GM23338 (cell line): ENCODE data around the gene CEP72. TPM values are rescaled to one million over a fixed set of nuclear protein-coding genes. Genes with fewer than 3 reads are reported as not detected.

ENCODE experiments used
- ATAC-seq: fragments of 200-7000 bp; cut with Tn5 transposase; 3 replicates; pipeline ENCODE4 v1.9.1; 2020
- DNase-seq: peaks from one replicate; pipeline ENCODE4 v3.0.0-alpha.2; 2015; ENCODE audit warnings: low spot score
- H2AFZ ChIP-seq: fragments of 200-600 bp; sonication (generic); 2 replicates; pipeline ENCODE4 v1.8.0; 2016; ENCODE audit warnings: antibody characterized with exemption, mild to moderate bottlenecking, moderate library complexity
- H3F3A ChIP-seq: fragments of 200-600 bp; sonication (generic); replicated peaks from 2 replicates; pipeline ENCODE4 v1.8.0; 2017; ENCODE audit warnings: antibody characterized with exemption, mixed run types, low read depth
- H3K27ac ChIP-seq: fragments of 200-600 bp; sonication (generic); 2 replicates; pipeline ENCODE4 v1.6.1; 2016; ENCODE audit warnings: low read depth
- H3K27me3 ChIP-seq: fragments of 200-600 bp; sonication (generic); 2 replicates; pipeline ENCODE4 v1.8.0; 2016; ENCODE audit warnings: mild to moderate bottlenecking, mixed run types, moderate library complexity; ENCODE audit not compliant: insufficient read depth
- H3K36me3 ChIP-seq: fragments of 200-600 bp; sonication (generic); 2 replicates; pipeline ENCODE4 v1.8.0; 2016; ENCODE audit warnings: mild to moderate bottlenecking; ENCODE audit not compliant: insufficient read depth
- H3K4me1 ChIP-seq: fragments of 200-600 bp; sonication (generic); 2 replicates; pipeline ENCODE4 v1.8.0; 2016; ENCODE audit warnings: mild to moderate bottlenecking, moderate library complexity; ENCODE audit not compliant: insufficient read depth
- H3K4me2 ChIP-seq: fragments of 200-600 bp; sonication (generic); 2 replicates; pipeline ENCODE4 v1.7.1; 2017; ENCODE audit warnings: mixed run types
- H3K4me3 ChIP-seq: fragments of 200-600 bp; sonication (generic); 2 replicates; pipeline ENCODE4 v1.6.1; 2016; ENCODE audit warnings: mixed run types
- H3K79me2 ChIP-seq: fragments of 200-600 bp; sonication (generic); replicated peaks from 2 replicates; pipeline ENCODE4 v1.8.0; 2017; ENCODE audit warnings: mild to moderate bottlenecking; ENCODE audit not compliant: insufficient read depth
- H3K9me2 ChIP-seq: fragments of 200-600 bp; sonication (generic); 2 replicates; pipeline ENCODE4 v1.8.0; 2017; ENCODE audit not compliant: insufficient read depth
- H4K20me1 ChIP-seq: fragments of 200-600 bp; sonication (generic); replicated peaks from 2 replicates; pipeline ENCODE4 v1.8.0; 2017; ENCODE audit warnings: mild to moderate bottlenecking; ENCODE audit not compliant: insufficient read depth
- H3K27ac Mint-ChIP-seq: 2 replicates; pipeline ENCODE4 v1.8.0; 2020; ENCODE audit warnings: inconsistent platforms, mild to moderate bottlenecking, moderate library complexity, mixed read lengths
- H3K27me3 Mint-ChIP-seq: 3 replicates; pipeline ENCODE4 v1.8.0; 2022; ENCODE audit warnings: low read depth, mild to moderate bottlenecking, moderate library complexity, mixed read lengths, inconsistent platforms; ENCODE audit not compliant: insufficient read depth, poor library complexity
- H3K36me3 Mint-ChIP-seq: 3 replicates; pipeline ENCODE4 v1.8.0; 2021; ENCODE audit warnings: low read depth, mild to moderate bottlenecking, inconsistent platforms, moderate library complexity, mixed read lengths
- H3K4me1 Mint-ChIP-seq: 3 replicates; pipeline ENCODE4 v1.8.0; 2020; ENCODE audit warnings: mild to moderate bottlenecking, inconsistent platforms, mixed read lengths
- H3K4me3 Mint-ChIP-seq: 3 replicates; pipeline ENCODE4 v1.8.0; 2021; ENCODE audit warnings: moderate library complexity, mild to moderate bottlenecking, inconsistent platforms, mixed read lengths
- H3K9me3 Mint-ChIP-seq: 3 replicates; pipeline ENCODE4 v1.8.0; 2020; ENCODE audit warnings: moderate library complexity, mild to moderate bottlenecking, inconsistent platforms, mixed read lengths
- EZH2 ChIP-seq: fragments of 200-600 bp; sonication (generic); IDR thresholded peaks from one replicate; pipeline ENCODE4 v1.8.0; 2017; ENCODE audit warnings: antibody characterized with exemption, mild to moderate bottlenecking, low read depth; ENCODE audit not compliant: unreplicated experiment
- POLR2AphosphoS5 ChIP-seq: IDR thresholded peaks from 2 replicates; pipeline ENCODE4 v1.6.1; 2016; ENCODE audit warnings: antibody characterized with exemption, low read depth
- REST ChIP-seq: IDR thresholded peaks from one replicate; pipeline ENCODE4 v1.6.1; 2018; ENCODE audit warnings: antibody characterized with exemption; ENCODE audit not compliant: unreplicated experiment
- ZNF462 ChIP-seq: fragments of 250-450 bp; sonication (Bioruptor Pico); IDR thresholded peaks from 2 replicates; pipeline ENCODE4 v1.5.0; 2020; ENCODE audit warnings: mild to moderate bottlenecking, moderate library complexity
- polyA plus RNA-seq: library from polyadenylated mRNA; unstranded; fragments of >200 nt; fragmentation: Nextera tagmentation; extraction: Ambion mirVana; gene quantifications from 2 replicates; pipeline ENCODE4 v1.2.1, GENCODE V29; 2016
- total RNA-seq: library from RNA; depleted of rRNA; stranded (reverse); fragments of >200 nt; shearing (Covaris generic); gene quantifications from 2 replicates; pipeline ENCODE4 v1.2.3, GENCODE V29; 2014

The CEP72 gene
- total and polyA plus RNA-seq, 2 experiments from 2014 or later = 15.5 to 27.1 TPM

GRCh38 chr5:675111-675870, 63.2 kb downstream of the CEP72 start:
- ATAC-seq = no peak

More at GRCh38 chr5:675111-675870, 63.2 kb downstream of the CEP72 start:
- Histone ChIP-seq H3K27ac (no peak overlapping the region), H3K4me2 (no peak overlapping the region), H3F3A (no peaks in the 10 kb centered on the region), H3K4me1 (no peaks in the 10 kb centered on the region), H2AFZ (no peak overlapping the region), H3K36me3 (no peaks in the 10 kb centered on the region), H3K27me3 (0 out of 2 replicates have a peak, but pooled peaks cover 4% of the 10 kb centered on the region), H4K20me1 (0 out of 2 replicates have a peak, but pooled peaks cover 5% of the 10 kb centered on the region), H3K9me2 (no peaks in the 10 kb centered on the region), H3K4me3 (no peak overlapping the region), H3K79me2 (no peaks in the 10 kb centered on the region)
- Mint-ChIP-seq H3K4me3 (no peak overlapping the region), H3K27ac (no peak overlapping the region), H3K9me3 (peaks cover 2% of the 10 kb centered on the region; the same call in 1 of the 3 replicates), H3K36me3 (no peaks in the 10 kb centered on the region; the same call in 2 of the 3 replicates), H3K27me3 (peaks cover 22% of the 10 kb centered on the region), H3K4me1 (peaks cover 6% of the 10 kb centered on the region)
- TF ChIP-seq POLR2AphosphoS5 (no peak), ZNF462 (no peak), EZH2 (no peak), REST (no peak)
- no peak for DNase-seq
